Right ventricle myocardium inferior (tissue), 1 donor: ENCODE results near the gene MTMR12. TPM values are rescaled to one million over a fixed set of nuclear protein-coding genes. Genes with fewer than 3 reads are reported as not detected.

ENCODE experiments used
- ATAC-seq: fragments of 200-7000 bp; cut with Tn5 transposase; one replicate; pipeline ENCODE4 v1.9.1; 2020; ENCODE audit warnings: mild to moderate bottlenecking, moderate library complexity
- DNase-seq: peaks from one replicate; pipeline ENCODE4 v3.0.0; 2021; ENCODE audit errors: missing footprints
- intact Hi-C: fragments of 100-400 bp; cut with DNase I; formaldehyde crosslinking; loops from one replicate; pipeline ENCODE4 v1.11.0; 2022
- total RNA-seq: library from RNA; stranded (reverse); fragmentation: NEBNext Ultra II Directional; extraction: Animal tissue kit (Norgen Biotek cat#: 25700); gene quantifications from one replicate; pipeline ENCODE4 v1.2.1, GENCODE V29; 2021
- donor health status: DM: no; HTN: yes; CAD: no; lungs with severe emphysema.

Gene MTMR12
- total RNA-seq, 1 donor from 2014 or later: 18.7 TPM

GRCh38 chr5:32258424-32258823 is 54.3 kb downstream of the MTMR12 start:
- intact Hi-C loops: no loop called here
- DNase-seq (no peak), ATAC-seq (no peak)

GRCh38 chr5:32255540-32255900 is 57.2 kb downstream of the MTMR12 start:
- DNase-seq (no peak), ATAC-seq (no peak)
- intact Hi-C loops: no loop called here

- peak; percentile 74 for ATAC-seq
- DNase-seq: no peak
- intact Hi-C loops: no loop called here
Measured at GRCh38 chr5:32254881-32255539, 57.7 kb downstream of the MTMR12 start.

- no peak for DNase-seq
- intact Hi-C loops: no loop called here
- ATAC-seq: no peak
Measured at GRCh38 chr5:32251871-32252458, 60.8 kb downstream of the MTMR12 start.

GRCh38 chr5:32249668-32250067 is 63.1 kb downstream of the MTMR12 start:
- intact Hi-C loops: no loop called here
- no peak for ATAC-seq
- DNase-seq: no peak

- ATAC-seq (no peak), DNase-seq (no peak)
- intact Hi-C loops: no loop called here
Measured at GRCh38 chr5:32245742-32246141, 67.0 kb downstream of the MTMR12 start.

GRCh38 chr5:32244017-32244416 is 68.7 kb downstream of the MTMR12 start:
- ATAC-seq: no peak
- no peak for DNase-seq
- intact Hi-C loops: no loop called here

- ATAC-seq: no peak
- intact Hi-C loops: no loop called here
- no peak for DNase-seq
Measured at GRCh38 chr5:32241034-32241783, 71.5 kb downstream of the MTMR12 start.

- DNase-seq (no peak), ATAC-seq (no peak)
- intact Hi-C loops: no loop called here
Measured at GRCh38 chr5:32239385-32239784, 73.4 kb downstream of the MTMR12 start.

GRCh38 chr5:32233696-32234447 is 78.9 kb downstream of the MTMR12 start:
- DNase-seq: no peak
- ATAC-seq: peak; percentile 21
- intact Hi-C loops: loop anchor here (5.0 kb wide), 2 partner anchors 78 to 238 kb away; partner anchors contain the start of gene MTMR12

- DNase-seq: no peak
- no peak for ATAC-seq
- intact Hi-C loops: loop anchor here (5.0 kb wide), 2 partner anchors 79 to 239 kb away; partner anchors contain the start of gene MTMR12
Measured at GRCh38 chr5:32233220-32233695, 79.5 kb downstream of the MTMR12 start.

GRCh38 chr5:32232441-32233219 is 80.1 kb downstream of the MTMR12 start:
- intact Hi-C loops: loop anchor here (1.0 to 5.0 kb wide), 4 partner anchors 58 to 240 kb away; partner anchors contain the start of genes GOLPH3 and MTMR12
- peak; percentile 86 for ATAC-seq
- DNase-seq: peak; percentile 82

- ATAC-seq (peak; percentile 36), DNase-seq (no peak)
- intact Hi-C loops: loop anchor here (1.0 to 5.0 kb wide), 4 partner anchors 58 to 240 kb away; partner anchors contain the start of genes GOLPH3 and MTMR12
Measured at GRCh38 chr5:32231929-32232328, 80.8 kb downstream of the MTMR12 start.

GRCh38 chr5:32231241-32231640 is 81.5 kb downstream of the MTMR12 start:
- intact Hi-C loops: loop anchor here (5.0 kb wide), 2 partner anchors 81 to 241 kb away; partner anchors contain the start of gene MTMR12
- DNase-seq (no peak), ATAC-seq (no peak)

GRCh38 chr5:32230356-32231099 is 82.2 kb downstream of the MTMR12 start:
- no peak for DNase-seq
- ATAC-seq: no peak
- intact Hi-C loops: loop anchor here (5.0 kb wide), 2 partner anchors 82 to 242 kb away; partner anchors contain the start of gene MTMR12

- DNase-seq (no peak), ATAC-seq (no peak)
- intact Hi-C loops: no loop called here
Measured at GRCh38 chr5:32229586-32229985, 83.2 kb downstream of the MTMR12 start.

GRCh38 chr5:32228816-32229215 is 83.9 kb downstream of the MTMR12 start:
- intact Hi-C loops: no loop called here
- DNase-seq (no peak), ATAC-seq (no peak)
